NOMO-1 treated with DMSO at 0.1 percent for 48 hours (cell line): Measurements from ENCODE around the gene TRIO.

ENCODE experiments used
- DNase-seq: peaks from one replicate; lab custom pipeline; 2025; ENCODE audit not compliant: unreplicated experiment; lab: John Stamatoyannopoulos, UW

The TRIO gene

GRCh38 chr5:14184725-14185124, 41.6 kb downstream of the TRIO start:
- no peak for DNase-seq

GRCh38 chr5:14185326-14186058, 42.4 kb downstream of the TRIO start:
- no peak for DNase-seq

- no peak for DNase-seq
These were observed 43.1 kb downstream of the TRIO start for GRCh38 chr5:14186059-14186830.

- no peak for DNase-seq
These were observed 44.0 kb downstream of the TRIO start for GRCh38 chr5:14187157-14187556.

- DNase-seq = no peak
These were observed 44.5 kb downstream of the TRIO start for GRCh38 chr5:14187660-14188059.

- no peak for DNase-seq
These were observed 45.6 kb downstream of the TRIO start for GRCh38 chr5:14188778-14189177.

GRCh38 chr5:14189680-14190079, 46.5 kb downstream of the TRIO start:
- DNase-seq = no peak

GRCh38 chr5:14190194-14191164, 47.3 kb downstream of the TRIO start:
- DNase-seq = no peak

- DNase-seq = no peak
These were observed 48.2 kb downstream of the TRIO start for GRCh38 chr5:14191325-14191724.

GRCh38 chr5:14193496-14193895, 50.4 kb downstream of the TRIO start:
- no peak for DNase-seq

GRCh38 chr5:14195588-14195987, 52.4 kb downstream of the TRIO start:
- DNase-seq = no peak

- DNase-seq = no peak
These were observed 53.9 kb downstream of the TRIO start for GRCh38 chr5:14197056-14197455.

- no peak for DNase-seq
These were observed 56.8 kb downstream of the TRIO start for GRCh38 chr5:14199902-14200301.

- no peak for DNase-seq
These were observed 57.3 kb downstream of the TRIO start for GRCh38 chr5:14200312-14200990.

- no peak for DNase-seq
These were observed 58.3 kb downstream of the TRIO start for GRCh38 chr5:14201325-14202045.

- DNase-seq = peak; percentile 92
These were observed 59.3 kb downstream of the TRIO start for GRCh38 chr5:14202462-14202861.

- DNase-seq = no peak
These were observed 61.0 kb downstream of the TRIO start for GRCh38 chr5:14204011-14204670.

- peak; percentile 89 for DNase-seq
These were observed 61.7 kb downstream of the TRIO start for GRCh38 chr5:14204785-14205321.

GRCh38 chr5:14206028-14206725, 63.0 kb downstream of the TRIO start:
- DNase-seq = no peak
